ENCODE measurements around the gene KAT8.
"Not testable (repeated sequence)": the region's sequence is repeated elsewhere in the genome, so short reads cannot be mapped to it uniquely, and the experiment has no call there.

Gene KAT8

GRCh38 chr16:31131841-31132271 lies 14.4 kb downstream of the KAT8 start:
- DNase-seq (ENCODE audit: low spot score): no peak

GRCh38 chr16:31132303-31132979 lies 15.0 kb downstream of the KAT8 start:
- DNase-seq (ENCODE audit: low spot score): no peak

- no peak for DNase-seq (ENCODE audit: low spot score)
These were observed 15.6 kb downstream of the KAT8 start for GRCh38 chr16:31133046-31133501.

- no peak for DNase-seq (ENCODE audit: low spot score)
These were observed 16.7 kb downstream of the KAT8 start for GRCh38 chr16:31134091-31134571.

GRCh38 chr16:31134625-31135534 lies 17.4 kb downstream of the KAT8 start:
- no peak for DNase-seq (ENCODE audit: low spot score)

GRCh38 chr16:31135535-31136286 lies 18.2 kb downstream of the KAT8 start, which contains the start of gene PRSS8:
Gene PRSS8 (minus strand): TSS chr16:31135727. CDS start chr16:31135498, 229 bp downstream.
- no peak for DNase-seq (ENCODE audit: low spot score)

- DNase-seq (ENCODE audit: low spot score): no peak
These were observed 18.8 kb downstream of the KAT8 start for GRCh38 chr16:31136287-31136662.

GRCh38 chr16:31136822-31137499 lies 19.5 kb downstream of the KAT8 start:
- DNase-seq (ENCODE audit: low spot score): not testable (repeated sequence)

GRCh38 chr16:31138621-31139578 lies 21.4 kb downstream of the KAT8 start:
- no peak for DNase-seq (ENCODE audit: low spot score)

- not testable (repeated sequence) for DNase-seq (ENCODE audit: low spot score)
These were observed 23.6 kb downstream of the KAT8 start for GRCh38 chr16:31141071-31141469.

GRCh38 chr16:31141489-31142108 lies 24.1 kb downstream of the KAT8 start:
- no peak for DNase-seq (ENCODE audit: low spot score)

- DNase-seq (ENCODE audit: low spot score): peak; percentile 97
These were observed 24.9 kb downstream of the KAT8 start for GRCh38 chr16:31142109-31143010.

- DNase-seq (ENCODE audit: low spot score): no peak
These were observed 25.7 kb downstream of the KAT8 start for GRCh38 chr16:31143011-31143693.

GRCh38 chr16:31143694-31144148 lies 26.3 kb downstream of the KAT8 start:
- DNase-seq (ENCODE audit: low spot score): no peak

GRCh38 chr16:31144418-31144817 lies 27.0 kb downstream of the KAT8 start:
- DNase-seq (ENCODE audit: low spot score): not testable (repeated sequence)

GRCh38 chr16:31145398-31145990 lies 28.0 kb downstream of the KAT8 start:
- no peak for DNase-seq (ENCODE audit: low spot score)

- DNase-seq (ENCODE audit: low spot score): no peak
These were observed 30.1 kb downstream of the KAT8 start for GRCh38 chr16:31147574-31147973.

- DNase-seq (ENCODE audit: low spot score): no peak
These were observed 30.8 kb downstream of the KAT8 start for GRCh38 chr16:31148281-31148728.
